Thoracic aorta (tissue), 2 donors: ENCODE results near the gene OASL. TPM values are rescaled to one million over a fixed set of nuclear protein-coding genes. Genes with fewer than 3 reads are reported as not detected.

Source experiments
- ATAC-seq: fragments of 150-250 bp; one replicate; pipeline ENCODE4 v1.8.0; 2017; ENCODE audit warnings: low read depth; ENCODE audit not compliant: insufficient number of reproducible peaks, low FRiP score
- DNase-seq: peaks from one replicate; pipeline ENCODE4 v3.0.0-alpha.2; 2020; ENCODE audit warnings: low spot score
- H3K27ac ChIP-seq, 2 donors: fragments of 200-600 bp; sonication (generic); 1 replicate in 1 of 2; 2 replicates in 1 of 2; pipeline ENCODE4 v1.5.1; 2016; ENCODE audit warnings: mild to moderate bottlenecking in 2 of 2, moderate library complexity in 2 of 2
- H3K27me3 ChIP-seq: fragments of 200-600 bp; sonication (generic); replicated peaks from 2 replicates; pipeline ENCODE4 v1.6.0; 2016; ENCODE audit warnings: mild to moderate bottlenecking; ENCODE audit not compliant: insufficient read depth
- H3K36me3 ChIP-seq: fragments of 200-600 bp; sonication (generic); one replicate; pipeline ENCODE4 v1.5.1; 2016
- H3K4me1 ChIP-seq, 2 donors: fragments of 200-600 bp; sonication (generic); 1 replicate in 1 of 2; 2 replicates in 1 of 2; pipeline versions ENCODE4 v1.5.1 to v1.6.0; 2016; ENCODE audit warnings: low read depth in 2 of 2, mild to moderate bottlenecking in 1 of 2; ENCODE audit not compliant: control insufficient read depth in 1 of 2
- H3K4me3 ChIP-seq: fragments of 200-600 bp; sonication (generic); 2 replicates; pipeline ENCODE4 v1.5.1; 2016; ENCODE audit warnings: mild to moderate bottlenecking
- H3K9me3 ChIP-seq: fragments of 200-600 bp; sonication (generic); 2 replicates; pipeline ENCODE4 v1.5.1; 2016
- total RNA-seq, 2 donors: library from RNA; depleted of rRNA; stranded (reverse); fragments of >200 nt; gene quantifications; one replicate each; pipeline versions ENCODE4 v1.1.0 to v1.2.3, GENCODE V29; 2016
- TF ChIP-seq, protein P1 (sequence below): fragments of 200-600 bp; sonication (generic); IDR thresholded peaks from one replicate; pipeline ENCODE4 v1.5.1; 2019; ENCODE audit warnings: antibody characterized with exemption

OASL gene
- total RNA-seq, 2 donors from 2014 or later = 1.1 to 3.1 TPM

DNA sequence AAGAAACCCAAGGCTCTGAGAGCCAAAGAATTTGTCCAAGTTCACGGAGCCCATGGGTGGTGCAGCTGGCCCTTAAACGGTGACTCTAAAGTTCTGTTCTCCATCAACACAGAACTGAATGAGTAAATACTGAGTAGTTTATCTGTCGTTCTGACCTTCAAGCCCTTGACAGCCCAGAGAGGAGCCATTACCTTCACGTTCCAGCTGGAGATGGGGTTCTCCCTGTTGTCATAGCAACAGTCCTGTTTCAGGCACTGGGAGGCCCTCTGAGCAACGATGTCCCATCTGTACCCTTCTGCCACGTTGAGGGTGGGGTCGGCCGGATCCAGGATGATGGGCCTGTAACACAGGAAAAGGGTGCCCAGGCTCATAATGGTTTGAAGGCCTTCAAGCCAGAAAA, 15.2 kb downstream of the OASL start:
- ATAC-seq = no peak
- no peak for DNase-seq
- no peaks in the 10 kb centered on the region for H3K27me3 ChIP-seq

DNA sequence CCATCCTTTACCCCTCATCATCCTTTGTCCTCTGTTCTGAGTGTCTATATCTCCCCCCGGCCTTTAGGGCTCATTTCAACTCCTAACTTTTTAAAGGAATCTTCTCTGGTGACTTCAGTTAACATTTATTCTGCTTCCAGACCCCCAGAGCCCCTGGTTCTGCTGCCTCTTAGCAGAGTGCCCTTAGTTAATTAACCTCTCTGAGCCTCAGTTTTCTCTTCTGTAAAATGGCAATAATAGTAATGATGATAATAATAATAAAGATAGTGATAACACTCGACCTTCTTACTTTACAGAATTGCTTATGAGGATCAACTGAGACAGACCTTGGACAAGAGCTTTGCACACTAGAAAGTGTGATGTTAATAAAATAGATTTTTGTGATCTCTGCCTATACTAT, 16.3 kb downstream of the OASL start:
- TF ChIP-seq, protein P1, sequence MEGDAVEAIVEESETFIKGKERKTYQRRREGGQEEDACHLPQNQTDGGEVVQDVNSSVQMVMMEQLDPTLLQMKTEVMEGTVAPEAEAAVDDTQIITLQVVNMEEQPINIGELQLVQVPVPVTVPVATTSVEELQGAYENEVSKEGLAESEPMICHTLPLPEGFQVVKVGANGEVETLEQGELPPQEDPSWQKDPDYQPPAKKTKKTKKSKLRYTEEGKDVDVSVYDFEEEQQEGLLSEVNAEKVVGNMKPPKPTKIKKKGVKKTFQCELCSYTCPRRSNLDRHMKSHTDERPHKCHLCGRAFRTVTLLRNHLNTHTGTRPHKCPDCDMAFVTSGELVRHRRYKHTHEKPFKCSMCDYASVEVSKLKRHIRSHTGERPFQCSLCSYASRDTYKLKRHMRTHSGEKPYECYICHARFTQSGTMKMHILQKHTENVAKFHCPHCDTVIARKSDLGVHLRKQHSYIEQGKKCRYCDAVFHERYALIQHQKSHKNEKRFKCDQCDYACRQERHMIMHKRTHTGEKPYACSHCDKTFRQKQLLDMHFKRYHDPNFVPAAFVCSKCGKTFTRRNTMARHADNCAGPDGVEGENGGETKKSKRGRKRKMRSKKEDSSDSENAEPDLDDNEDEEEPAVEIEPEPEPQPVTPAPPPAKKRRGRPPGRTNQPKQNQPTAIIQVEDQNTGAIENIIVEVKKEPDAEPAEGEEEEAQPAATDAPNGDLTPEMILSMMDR = no peak
- no peak for ATAC-seq
- no peak for DNase-seq
- Histone ChIP-seq H3K27me3 (no peaks in the 10 kb centered on the region), H3K9me3 (no peaks in the 10 kb centered on the region), H3K36me3 (no peaks in the 10 kb centered on the region), H3K4me3 (no peak overlapping the region), H3K27ac (no peak overlapping the region), H3K4me1 (no peaks in the 10 kb centered on the region)

More for the DNA sequence above, 15.2 kb downstream of the OASL start:
- H3K9me3 ChIP-seq = no peaks in the 10 kb centered on the region
- H3K4me3 ChIP-seq = no peak overlapping the region
- TF ChIP-seq, protein P1 = no peak
- no peaks in the 10 kb centered on the region for H3K4me1 ChIP-seq
- H3K36me3 ChIP-seq = no peaks in the 10 kb centered on the region
- H3K27ac ChIP-seq = no peak overlapping the region

GRCh38 chr12:121021754-121022153, 17.3 kb downstream of the OASL start:
- Histone ChIP-seq H3K9me3 (no peaks in the 10 kb centered on the region), H3K4me1 (no peaks in the 10 kb centered on the region), H3K27ac (no peak overlapping the region), H3K36me3 (no peaks in the 10 kb centered on the region), H3K27me3 (no peaks in the 10 kb centered on the region), H3K4me3 (no peak overlapping the region)
- no peak for DNase-seq
- no peak for ATAC-seq
- TF ChIP-seq, protein P1 = no peak

GRCh38 chr12:121018860-121019617, 20.0 kb downstream of the OASL start:
- H3K4me1 ChIP-seq = peaks cover 0 to 10% of the 10 kb centered on the region in 2 donors
- TF ChIP-seq, protein P1 = no peak
- ATAC-seq = no peak
- DNase-seq = no peak
- no peak overlapping the region for H3K4me3 ChIP-seq
- no peaks in the 10 kb centered on the region for H3K9me3 ChIP-seq
- H3K27ac ChIP-seq = no peak overlapping the region
- no peaks in the 10 kb centered on the region for H3K36me3 ChIP-seq
- H3K27me3 ChIP-seq = no peaks in the 10 kb centered on the region

- Histone ChIP-seq H3K4me3 (no peak overlapping the region), H3K36me3 (no peaks in the 10 kb centered on the region), H3K27me3 (no peaks in the 10 kb centered on the region), H3K27ac (no peak overlapping the region), H3K4me1 (peaks cover 0 to 10% of the 10 kb centered on the region in 2 donors), H3K9me3 (no peaks in the 10 kb centered on the region)
- DNase-seq (no peak), ATAC-seq (no peak)
- TF ChIP-seq, protein P1 = no peak
These were observed 21.0 kb downstream of the OASL start for GRCh38 chr12:121017966-121018491.
